Natural killer cell (primary cell): Measurements from ENCODE around the gene SPDYE1. TPM values are rescaled to one million over a fixed set of nuclear protein-coding genes. Genes with fewer than 3 reads are reported as not detected.

ENCODE experiments used
- ATAC-seq, 3 donors: fragments of 150-1000 bp in 2 of 3; fragments of 200-7000 bp in 1 of 3; cut with Tn5 transposase; 1 replicate in 1 of 3; 2 replicates in 2 of 3; pipeline ENCODE4 v1.10.0; 2021; ENCODE audit warnings: mild to moderate bottlenecking in 2 of 3, moderate library complexity in 2 of 3
- DNase-seq, 2 donors: peaks; one replicate each; pipeline versions ENCODE4 v3.0.0 to v3.0.0-alpha.2; 2013 to 2021; ENCODE audit warnings: mixed read lengths in 1 of 2
- H3K27ac ChIP-seq: one replicate; pipeline ENCODE4 v1.5.1; 2013; ENCODE audit warnings: mild to moderate bottlenecking, low read length
- H3K27me3 ChIP-seq: one replicate; pipeline ENCODE4 v1.6.1; 2013; ENCODE audit warnings: low read length; ENCODE audit not compliant: control insufficient read depth, insufficient read depth
- H3K36me3 ChIP-seq: one replicate; pipeline ENCODE4 v1.6.1; 2013; ENCODE audit warnings: low read length; ENCODE audit not compliant: control insufficient read depth, insufficient read depth
- H3K4me1 ChIP-seq: one replicate; pipeline ENCODE4 v1.6.1; 2013; ENCODE audit warnings: low read length; ENCODE audit not compliant: control insufficient read depth, insufficient read depth
- H3K4me3 ChIP-seq: one replicate; pipeline ENCODE4 v1.5.1; 2013; ENCODE audit warnings: low read length
- H3K9me3 ChIP-seq: one replicate; pipeline ENCODE4 v1.6.1; 2013; ENCODE audit warnings: low read length; ENCODE audit not compliant: control insufficient read depth, insufficient read depth
- H3K27ac Mint-ChIP-seq, 2 donors: one replicate each; pipeline ENCODE4 v1.8.0; 2022; ENCODE audit warnings: mild to moderate bottlenecking in 2 of 2, mixed read lengths in 2 of 2, moderate library complexity in 1 of 2
- H3K27me3 Mint-ChIP-seq, 2 donors: one replicate each; pipeline ENCODE4 v1.8.0; 2022; ENCODE audit warnings: low read depth in 2 of 2, mixed read lengths in 2 of 2
- H3K36me3 Mint-ChIP-seq: one replicate; pipeline ENCODE4 v1.8.0; 2022; ENCODE audit warnings: mixed read lengths
- H3K4me1 Mint-ChIP-seq, 2 donors: one replicate each; pipeline ENCODE4 v1.8.0; 2022; ENCODE audit warnings: mixed read lengths in 2 of 2
- H3K4me3 Mint-ChIP-seq: one replicate; pipeline ENCODE4 v1.8.0; 2022; ENCODE audit warnings: mild to moderate bottlenecking, moderate library complexity, mixed read lengths
- H3K9me3 Mint-ChIP-seq, 2 donors: one replicate each; pipeline ENCODE4 v1.8.0; 2022; ENCODE audit warnings: mixed read lengths in 2 of 2
- CTCF ChIP-seq: fragments of 200-600 bp; IDR thresholded peaks from one replicate; pipeline ENCODE4 v1.8.0; 2022; ENCODE audit warnings: antibody characterized with exemption
- WGBS: methylation state at CpG from one replicate; pipeline ENCODE4 v1.1.7; 2013; ENCODE audit warnings: missing lambda C conversion rate; ENCODE audit not compliant: insufficient coverage; 5-methylcytosine and 5-hydroxymethylcytosine counted together
- intact Hi-C: fragments of 100-400 bp; cut with micrococcal nuclease; formaldehyde crosslinking; loops from one replicate; pipeline ENCODE4 v1.14.2; 2022
- total RNA-seq, 4 donors: library from RNA; stranded (reverse); fragments of 120-200 nt in 1 of 4; gene quantifications; one replicate each; pipeline versions ENCODE4 v1.2.3 to v1.2.4, GENCODE V29; 2013 to 2022

SPDYE1 gene
- total RNA-seq, 3 donors from 2014 or later (not counting 1 experiment from before 2014, with no cell fraction given) = 0.18 to 0.24 TPM; not detected in 1

- ATAC-seq = no peak
- H3K4me1 Mint-ChIP-seq = peaks cover 32 to 43% of the 10 kb centered on the region in 2 donors
- H3K27ac Mint-ChIP-seq = peak overlapping the region in 1 of 2 donors; percentile 11
- no peaks in the 10 kb centered on the region for H3K36me3 Mint-ChIP-seq
- peaks cover 56% of the 10 kb centered on the region for H3K36me3 ChIP-seq
- no peaks in the 10 kb centered on the region for H3K9me3 ChIP-seq
- H3K4me1 ChIP-seq = peaks cover 31% of the 10 kb centered on the region
- H3K4me3 ChIP-seq = no peak overlapping the region
- intact Hi-C loops = no loop called here
- DNase-seq = no peak
- no peak for TF ChIP-seq CTCF
- H3K4me3 Mint-ChIP-seq = no peak overlapping the region
- H3K27me3 Mint-ChIP-seq = no peaks in the 10 kb centered on the region
- H3K9me3 Mint-ChIP-seq = no peaks in the 10 kb centered on the region
- H3K27ac ChIP-seq = no peak overlapping the region
- WGBS = 98% methylated on average over 4 of the region's 5 CpGs
- H3K27me3 ChIP-seq = no peaks in the 10 kb centered on the region
Measured at GRCh38 chr7:44051611-44052220, 54.0 kb downstream of the SPDYE1 start.

GRCh38 chr7:44052771-44053365, 55.2 kb downstream of the SPDYE1 start:
- ATAC-seq (no peak), DNase-seq (no peak)
- Histone ChIP-seq H3K4me3 (no peak overlapping the region), H3K9me3 (no peaks in the 10 kb centered on the region), H3K36me3 (peaks cover 67% of the 10 kb centered on the region), H3K27me3 (no peaks in the 10 kb centered on the region), H3K4me1 (peaks cover 33% of the 10 kb centered on the region), H3K27ac (no peak overlapping the region)
- H3K9me3 Mint-ChIP-seq = no peaks in the 10 kb centered on the region
- 91% methylated on average over 11 of the region's 12 CpGs for WGBS
- peak overlapping the region in 1 of 2 donors; percentile 11 for H3K27ac Mint-ChIP-seq
- H3K4me1 Mint-ChIP-seq = peaks cover 23 to 34% of the 10 kb centered on the region in 2 donors
- no peaks in the 10 kb centered on the region for H3K27me3 Mint-ChIP-seq
- no peak overlapping the region for H3K4me3 Mint-ChIP-seq
- intact Hi-C loops = no loop called here
- no peak for TF ChIP-seq CTCF
- no peaks in the 10 kb centered on the region for H3K36me3 Mint-ChIP-seq

- Mint-ChIP-seq H3K27ac (no peak overlapping the region), H3K36me3 (no peaks in the 10 kb centered on the region), H3K9me3 (no peaks in the 10 kb centered on the region), H3K4me3 (no peak overlapping the region), H3K27me3 (no peaks in the 10 kb centered on the region), H3K4me1 (peaks cover 7 to 10% of the 10 kb centered on the region in 2 donors)
- H3K9me3 ChIP-seq = no peaks in the 10 kb centered on the region
- no peak for DNase-seq
- H3K27me3 ChIP-seq = no peaks in the 10 kb centered on the region
- no peak overlapping the region for H3K4me3 ChIP-seq
- no peak for ATAC-seq
- intact Hi-C loops = no loop called here
- H3K4me1 ChIP-seq = peaks cover 33% of the 10 kb centered on the region
- no peak for TF ChIP-seq CTCF
- 99% methylated on average over 7 of the region's 7 CpGs for WGBS
- H3K27ac ChIP-seq = no peak overlapping the region
- peaks cover 81% of the 10 kb centered on the region for H3K36me3 ChIP-seq
Measured at GRCh38 chr7:44056681-44057080, 59.0 kb downstream of the SPDYE1 start.
